ENCODE data around the gene PRTN3.
"Not testable (repeated sequence)": the region's sequence is repeated elsewhere in the genome, so short reads cannot be mapped to it uniquely, and the experiment has no call there.

The PRTN3 gene

GRCh38 chr19:853614-854220 lies 12.9 kb downstream of the PRTN3 start:
- intact Hi-C loops (cut with micrococcal nuclease); H3K27ac Mint-ChIP-seq; H3K36me3 Mint-ChIP-seq (ENCODE audit: low read depth); H3K9me3 Mint-ChIP-seq: not testable (repeated sequence)
- Mint-ChIP-seq H3K4me3 (peak overlapping the region; percentile 23), H3K4me1 (ENCODE audit: low read depth) (peaks cover 40% of the 10 kb centered on the region), H3K27me3 (peaks cover 28% of the 10 kb centered on the region)

GRCh38 chr19:854549-854948 lies 13.8 kb downstream of the PRTN3 start:
- intact Hi-C loops (cut with micrococcal nuclease), result no loop called here
- peaks cover 46% of the 10 kb centered on the region for H3K4me1 Mint-ChIP-seq (ENCODE audit: low read depth)
- H3K9me3 Mint-ChIP-seq, result no peaks in the 10 kb centered on the region
- H3K4me3 Mint-ChIP-seq, result no peak overlapping the region
- H3K36me3 Mint-ChIP-seq (ENCODE audit: low read depth), result no peaks in the 10 kb centered on the region
- H3K27ac Mint-ChIP-seq, result no peak overlapping the region
- peaks cover 21% of the 10 kb centered on the region for H3K27me3 Mint-ChIP-seq

GRCh38 chr19:855142-855541 lies 14.3 kb downstream of the PRTN3 start:
- intact Hi-C loops (cut with micrococcal nuclease), result no loop called here
- Mint-ChIP-seq H3K9me3 (no peaks in the 10 kb centered on the region), H3K4me1 (ENCODE audit: low read depth) (peaks cover 49% of the 10 kb centered on the region)

GRCh38 chr19:855566-856120 lies 14.8 kb downstream of the PRTN3 start:
- Mint-ChIP-seq H3K27me3 (peaks cover 21% of the 10 kb centered on the region), H3K36me3 (ENCODE audit: low read depth) (no peaks in the 10 kb centered on the region), H3K27ac (no peak overlapping the region), H3K4me1 (ENCODE audit: low read depth) (peaks cover 44% of the 10 kb centered on the region), H3K4me3 (no peak overlapping the region), H3K9me3 (no peaks in the 10 kb centered on the region)
- intact Hi-C loops (cut with micrococcal nuclease), result no loop called here

More at GRCh38 chr19:855142-855541, 14.3 kb downstream of the PRTN3 start:
- peaks cover 21% of the 10 kb centered on the region for H3K27me3 Mint-ChIP-seq
- H3K36me3 Mint-ChIP-seq (ENCODE audit: low read depth), result no peaks in the 10 kb centered on the region
- no peak overlapping the region for H3K4me3 Mint-ChIP-seq
- no peak overlapping the region for H3K27ac Mint-ChIP-seq

GRCh38 chr19:858284-858683 lies 17.5 kb downstream of the PRTN3 start:
- peaks cover 16% of the 10 kb centered on the region for H3K36me3 Mint-ChIP-seq (ENCODE audit: low read depth)

GRCh38 chr19:858868-859843 lies 18.4 kb downstream of the PRTN3 start, which contains the start of gene CFD:
Gene CFD, plus strand, starts transcription at chr19:859664. Its CDS starts 26 bp downstream, at chr19:859690.
- H3K27me3 Mint-ChIP-seq, result peaks cover 2% of the 10 kb centered on the region
- peak within 1 kb of the TSS; percentile 89 for H3K27ac Mint-ChIP-seq
- H3K36me3 Mint-ChIP-seq (ENCODE audit: low read depth), result peaks cover 17% of the 10 kb centered on the region
- intact Hi-C loops (cut with micrococcal nuclease), result no loop called here
- H3K4me3 Mint-ChIP-seq, result peak within 1 kb of the TSS; percentile 76
- peaks cover 57% of the 10 kb centered on the region for H3K4me1 Mint-ChIP-seq (ENCODE audit: low read depth)
- no peaks in the 10 kb centered on the region for H3K9me3 Mint-ChIP-seq

More at GRCh38 chr19:858284-858683, 17.5 kb downstream of the PRTN3 start:
- Mint-ChIP-seq H3K27ac (peak overlapping the region; percentile 89), H3K27me3 (peaks cover 5% of the 10 kb centered on the region), H3K9me3 (no peaks in the 10 kb centered on the region), H3K4me3 (no peak overlapping the region), H3K4me1 (ENCODE audit: low read depth) (peaks cover 48% of the 10 kb centered on the region)
- intact Hi-C loops (cut with micrococcal nuclease), result no loop called here

- Mint-ChIP-seq H3K4me3 (peak overlapping the region; percentile 76), H3K36me3 (ENCODE audit: low read depth) (peaks cover 23% of the 10 kb centered on the region), H3K27ac (peak overlapping the region; percentile 88), H3K27me3 (peaks cover 2% of the 10 kb centered on the region), H3K9me3 (no peaks in the 10 kb centered on the region), H3K4me1 (ENCODE audit: low read depth) (peaks cover 57% of the 10 kb centered on the region)
- intact Hi-C loops (cut with micrococcal nuclease), result loop anchor here (5.0 kb wide), 1 partner anchor 121 kb away; the partner anchor contains the start of gene WDR18
Measured at GRCh38 chr19:861141-861755, 20.4 kb downstream of the PRTN3 start.

GRCh38 chr19:861756-862580 lies 21.2 kb downstream of the PRTN3 start:
- peaks cover 57% of the 10 kb centered on the region for H3K4me1 Mint-ChIP-seq (ENCODE audit: low read depth)
- peak overlapping the region; percentile 88 for H3K27ac Mint-ChIP-seq
- intact Hi-C loops (cut with micrococcal nuclease), result loop anchor here (2.0 to 5.0 kb wide), 3 partner anchors 51 to 120 kb away; partner anchors contain the start of genes R3HDM4 and WDR18
- H3K36me3 Mint-ChIP-seq (ENCODE audit: low read depth), result peaks cover 26% of the 10 kb centered on the region
- H3K4me3 Mint-ChIP-seq, result peak overlapping the region; percentile 77
- peaks cover 2% of the 10 kb centered on the region for H3K27me3 Mint-ChIP-seq
- H3K9me3 Mint-ChIP-seq, result no peaks in the 10 kb centered on the region

- peaks cover 33% of the 10 kb centered on the region for H3K36me3 Mint-ChIP-seq (ENCODE audit: low read depth)
- peak overlapping the region; percentile 77 for H3K4me3 Mint-ChIP-seq
- H3K27me3 Mint-ChIP-seq, result peaks cover 2% of the 10 kb centered on the region
- intact Hi-C loops (cut with micrococcal nuclease), result loop anchor here (2.0 to 5.0 kb wide), 3 partner anchors 50 to 120 kb away; partner anchors contain the start of genes R3HDM4 and WDR18
- H3K27ac Mint-ChIP-seq, result peak overlapping the region; percentile 88
- peaks cover 58% of the 10 kb centered on the region for H3K4me1 Mint-ChIP-seq (ENCODE audit: low read depth)
- no peaks in the 10 kb centered on the region for H3K9me3 Mint-ChIP-seq
Measured at GRCh38 chr19:862581-863314, 21.9 kb downstream of the PRTN3 start.

- H3K9me3 Mint-ChIP-seq, result no peaks in the 10 kb centered on the region
- H3K4me1 Mint-ChIP-seq (ENCODE audit: low read depth), result peaks cover 53% of the 10 kb centered on the region
- H3K27ac Mint-ChIP-seq, result peak overlapping the region; percentile 88
- intact Hi-C loops (cut with micrococcal nuclease), result loop anchor here (2.0 to 5.0 kb wide), 3 partner anchors 50 to 119 kb away; partner anchors contain the start of genes R3HDM4 and WDR18
- H3K4me3 Mint-ChIP-seq, result peak overlapping the region; percentile 77
- H3K27me3 Mint-ChIP-seq, result peaks cover 2% of the 10 kb centered on the region
- peaks cover 39% of the 10 kb centered on the region for H3K36me3 Mint-ChIP-seq (ENCODE audit: low read depth)
Measured at GRCh38 chr19:863315-863620, 22.5 kb downstream of the PRTN3 start.

- intact Hi-C loops (cut with micrococcal nuclease), result no loop called here
- no peak overlapping the region for H3K27ac Mint-ChIP-seq
- no peak overlapping the region for H3K4me3 Mint-ChIP-seq
- H3K36me3 Mint-ChIP-seq (ENCODE audit: low read depth), result peaks cover 69% of the 10 kb centered on the region
- H3K27me3 Mint-ChIP-seq, result no peaks in the 10 kb centered on the region
- no peaks in the 10 kb centered on the region for H3K9me3 Mint-ChIP-seq
- H3K4me1 Mint-ChIP-seq (ENCODE audit: low read depth), result peaks cover 44% of the 10 kb centered on the region
Measured at GRCh38 chr19:866769-867300, 26.0 kb downstream of the PRTN3 start.

- H3K27ac Mint-ChIP-seq, result no peak overlapping the region
- H3K4me1 Mint-ChIP-seq (ENCODE audit: low read depth), result peaks cover 46% of the 10 kb centered on the region
- no peaks in the 10 kb centered on the region for H3K9me3 Mint-ChIP-seq
- intact Hi-C loops (cut with micrococcal nuclease), result no loop called here
- H3K36me3 Mint-ChIP-seq (ENCODE audit: low read depth), result peaks cover 73% of the 10 kb centered on the region
- H3K4me3 Mint-ChIP-seq, result no peak overlapping the region
- H3K27me3 Mint-ChIP-seq, result no peaks in the 10 kb centered on the region
Measured at GRCh38 chr19:867301-867793, 26.5 kb downstream of the PRTN3 start.

All from dendritic cell treated with granulocyte-macrophage colony-stimulating factor and Interleukin-4, amounts not matched to agents 40 ng/mL and 50 ng/mL, for 4 days (primary cell).